OCI-LY3 (cell line): Measurements from ENCODE around the gene PIGBOS1.

ENCODE experiments used
- EZH2phosphoT487 ChIP-seq: fragments of 200-600 bp; shearing (Covaris generic); IDR thresholded peaks from 2 replicates; pipeline ENCODE4 v1.6.1; 2018; ENCODE audit warnings: antibody characterized with exemption, mixed run types, low read depth
- TF ChIP-seq, protein P1 (sequence below): fragments of 200-600, 300-600 bp; sonication (generic); IDR thresholded peaks from 2 replicates; pipeline ENCODE4 v1.5.1; 2014; ENCODE audit warnings: antibody characterized with exemption, low read length, low read depth

- TF ChIP-seq, protein P1, sequence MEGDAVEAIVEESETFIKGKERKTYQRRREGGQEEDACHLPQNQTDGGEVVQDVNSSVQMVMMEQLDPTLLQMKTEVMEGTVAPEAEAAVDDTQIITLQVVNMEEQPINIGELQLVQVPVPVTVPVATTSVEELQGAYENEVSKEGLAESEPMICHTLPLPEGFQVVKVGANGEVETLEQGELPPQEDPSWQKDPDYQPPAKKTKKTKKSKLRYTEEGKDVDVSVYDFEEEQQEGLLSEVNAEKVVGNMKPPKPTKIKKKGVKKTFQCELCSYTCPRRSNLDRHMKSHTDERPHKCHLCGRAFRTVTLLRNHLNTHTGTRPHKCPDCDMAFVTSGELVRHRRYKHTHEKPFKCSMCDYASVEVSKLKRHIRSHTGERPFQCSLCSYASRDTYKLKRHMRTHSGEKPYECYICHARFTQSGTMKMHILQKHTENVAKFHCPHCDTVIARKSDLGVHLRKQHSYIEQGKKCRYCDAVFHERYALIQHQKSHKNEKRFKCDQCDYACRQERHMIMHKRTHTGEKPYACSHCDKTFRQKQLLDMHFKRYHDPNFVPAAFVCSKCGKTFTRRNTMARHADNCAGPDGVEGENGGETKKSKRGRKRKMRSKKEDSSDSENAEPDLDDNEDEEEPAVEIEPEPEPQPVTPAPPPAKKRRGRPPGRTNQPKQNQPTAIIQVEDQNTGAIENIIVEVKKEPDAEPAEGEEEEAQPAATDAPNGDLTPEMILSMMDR, result no peak
- TF ChIP-seq EZH2phosphoT487, result no peak
These were observed 16.1 kb upstream of the PIGBOS1 start for GRCh38 chr15:55334997-55335396.
